OCI-LY7 (cell line): ENCODE results near the gene NPHS1.

Source experiments
- EZH2phosphoT487 ChIP-seq: fragments of 200-600 bp; sonication (generic); IDR thresholded peaks from 2 replicates; pipeline ENCODE4 v1.6.1; 2018; ENCODE audit warnings: low read depth, borderline replicate concordance, mild to moderate bottlenecking, mixed run types, antibody characterized with exemption, low read length, moderate library complexity, mixed read lengths
- TF ChIP-seq, protein P1 (sequence below): fragments of 200-600 bp; sonication (generic); conservative IDR thresholded peaks from 2 replicates; pipeline ENCODE4 v1.5.1; 2014; ENCODE audit warnings: mild to moderate bottlenecking, antibody characterized with exemption, low read length, moderate library complexity, mixed read lengths

DNA sequence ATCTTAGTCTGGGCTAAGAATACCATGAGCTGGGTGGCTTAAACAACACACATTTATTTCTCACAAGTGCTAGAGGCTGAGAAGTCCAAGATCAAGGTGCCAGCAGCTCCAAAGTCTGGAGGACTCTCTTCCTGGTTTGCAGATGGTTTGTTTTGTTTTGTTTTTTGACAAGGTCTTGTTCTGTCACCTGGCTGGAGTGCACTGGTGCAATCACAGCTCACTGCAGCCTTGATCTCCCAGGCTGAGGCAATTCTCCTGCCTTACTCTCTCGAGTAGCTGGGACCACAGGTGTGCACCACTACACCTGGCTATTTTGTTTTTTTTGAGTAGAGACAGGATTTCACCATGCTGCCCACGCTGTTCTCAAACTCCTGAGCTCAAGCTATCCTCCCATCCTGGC lies 31.6 kb upstream of the NPHS1 start:
- TF ChIP-seq, protein P1, sequence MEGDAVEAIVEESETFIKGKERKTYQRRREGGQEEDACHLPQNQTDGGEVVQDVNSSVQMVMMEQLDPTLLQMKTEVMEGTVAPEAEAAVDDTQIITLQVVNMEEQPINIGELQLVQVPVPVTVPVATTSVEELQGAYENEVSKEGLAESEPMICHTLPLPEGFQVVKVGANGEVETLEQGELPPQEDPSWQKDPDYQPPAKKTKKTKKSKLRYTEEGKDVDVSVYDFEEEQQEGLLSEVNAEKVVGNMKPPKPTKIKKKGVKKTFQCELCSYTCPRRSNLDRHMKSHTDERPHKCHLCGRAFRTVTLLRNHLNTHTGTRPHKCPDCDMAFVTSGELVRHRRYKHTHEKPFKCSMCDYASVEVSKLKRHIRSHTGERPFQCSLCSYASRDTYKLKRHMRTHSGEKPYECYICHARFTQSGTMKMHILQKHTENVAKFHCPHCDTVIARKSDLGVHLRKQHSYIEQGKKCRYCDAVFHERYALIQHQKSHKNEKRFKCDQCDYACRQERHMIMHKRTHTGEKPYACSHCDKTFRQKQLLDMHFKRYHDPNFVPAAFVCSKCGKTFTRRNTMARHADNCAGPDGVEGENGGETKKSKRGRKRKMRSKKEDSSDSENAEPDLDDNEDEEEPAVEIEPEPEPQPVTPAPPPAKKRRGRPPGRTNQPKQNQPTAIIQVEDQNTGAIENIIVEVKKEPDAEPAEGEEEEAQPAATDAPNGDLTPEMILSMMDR, result no peak
- no peak for TF ChIP-seq EZH2phosphoT487
